Stimulated activated CD4-positive, alpha-beta T cell treated with anti-CD3 and anti-CD28 coated beads, Interleukin-15, amount 100 ng/mL, for 48 hours (primary cell): Measurements from ENCODE around the gene NLRP3.
"Not testable (repeated sequence)": the region's sequence is repeated elsewhere in the genome, so short reads cannot be mapped to it uniquely, and the experiment has no call there.

ENCODE experiments used
- DNase-seq, 2 donors: peaks; one replicate each; pipeline ENCODE4 v3.0.0-alpha.2; 2020; ENCODE audit warnings: low read depth in 2 of 2

NLRP3 gene

DNA sequence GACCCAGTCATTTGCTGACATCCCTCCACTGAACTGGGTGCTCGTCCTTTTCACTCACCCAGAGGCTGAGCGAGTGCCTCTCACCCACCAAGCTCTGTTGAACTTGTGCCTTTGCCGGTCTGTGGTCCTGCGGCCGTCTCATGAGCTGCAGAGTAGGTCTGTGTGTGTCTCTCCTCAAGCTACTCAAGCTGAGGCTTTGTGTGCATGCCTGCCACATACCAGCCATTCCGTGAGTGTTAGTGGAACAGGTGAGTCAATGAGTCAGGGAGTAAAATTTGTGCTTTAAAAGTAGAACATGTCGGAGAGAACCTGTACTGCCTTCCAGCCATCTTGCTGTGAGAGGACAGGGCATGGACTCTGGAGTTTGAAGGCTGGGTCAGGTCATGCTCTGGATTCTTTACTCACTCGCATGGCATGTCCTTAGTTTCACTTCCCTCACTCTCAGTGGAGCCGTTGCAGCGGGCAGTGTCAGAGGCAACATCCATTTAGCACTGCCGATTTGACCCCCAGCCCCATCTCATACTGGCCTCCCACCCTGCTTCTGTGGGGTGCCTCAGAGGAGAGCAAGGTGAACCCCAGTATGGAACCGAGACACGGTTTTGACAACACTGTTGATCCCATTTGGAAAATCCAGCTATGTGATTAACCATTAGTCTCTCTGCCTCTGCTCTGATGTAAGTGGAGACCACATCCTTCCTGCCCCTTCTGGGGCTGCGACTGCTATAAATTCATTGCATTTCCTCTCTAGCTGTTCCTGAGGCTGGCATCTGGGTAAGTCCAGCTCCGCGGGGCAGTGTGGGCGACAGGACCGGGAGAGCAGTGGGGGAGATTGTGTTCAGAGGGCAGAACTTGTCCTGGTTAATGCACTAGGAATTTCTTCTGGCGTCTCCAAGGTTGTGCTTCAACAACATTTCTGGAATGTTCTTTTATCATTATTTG, at the start of gene NLRP3:
NLRP3 (plus strand) TSS at position 751 of the 939 bp plus-strand sequence. CDS start 2,628 bp downstream, outside the sequence.
- peak in 1 of 2 donors; percentile 7 for DNase-seq

DNA sequence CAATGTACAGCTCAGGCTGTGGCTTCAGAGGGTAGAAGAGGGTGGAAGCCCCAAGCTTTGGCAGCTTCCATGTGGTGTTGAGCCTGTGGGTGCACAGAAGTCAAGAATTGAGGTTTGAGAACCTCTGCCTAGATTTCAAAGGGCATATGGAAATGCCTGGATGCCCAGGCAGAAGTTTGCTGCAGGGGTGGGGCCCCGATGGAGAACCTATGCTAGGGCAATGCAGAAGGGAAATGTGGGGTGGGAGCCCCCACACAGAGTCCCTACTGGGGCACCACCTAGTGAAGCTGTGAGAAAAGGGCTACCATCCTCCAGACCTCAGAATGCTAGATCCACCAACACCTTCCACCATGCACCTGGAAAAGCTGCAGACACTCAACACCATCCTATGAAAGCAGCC, 49.6 kb upstream of the NLRP3 start:
- DNase-seq: not testable (repeated sequence)

DNA sequence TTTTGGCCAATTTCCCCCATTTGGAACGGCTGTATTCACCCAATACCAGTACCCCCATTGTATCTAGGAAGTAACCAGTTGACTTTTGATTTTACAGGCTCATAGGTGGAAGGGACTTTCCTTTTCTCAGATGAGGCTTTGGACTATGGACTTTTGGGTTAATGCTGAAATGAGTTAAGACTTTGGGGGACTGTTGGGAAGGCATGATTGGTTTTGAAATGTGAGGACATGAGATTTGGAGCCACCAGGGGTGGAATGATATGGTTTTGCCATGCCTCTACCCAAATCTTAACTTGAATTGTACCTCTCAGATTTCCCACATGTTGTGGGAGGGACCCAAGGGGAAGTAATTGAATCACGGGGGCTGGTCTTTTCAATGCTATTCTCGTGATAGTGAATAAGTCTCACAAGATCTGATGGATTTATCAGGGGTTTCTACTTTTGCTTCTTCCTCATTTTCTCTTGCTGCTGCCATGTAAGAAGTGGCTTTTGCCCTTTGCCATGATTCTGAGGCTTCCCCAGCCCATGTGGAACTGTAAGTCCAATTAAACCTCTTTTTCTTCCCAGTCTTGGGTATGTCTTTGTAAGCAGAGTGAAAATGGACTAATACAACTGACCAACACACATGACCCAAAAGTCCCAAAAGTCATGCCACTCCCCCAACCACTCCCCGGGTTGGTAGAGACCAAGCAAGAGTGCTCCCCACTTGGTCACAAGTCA, 48.9 kb upstream of the NLRP3 start:
- no peak for DNase-seq

DNA sequence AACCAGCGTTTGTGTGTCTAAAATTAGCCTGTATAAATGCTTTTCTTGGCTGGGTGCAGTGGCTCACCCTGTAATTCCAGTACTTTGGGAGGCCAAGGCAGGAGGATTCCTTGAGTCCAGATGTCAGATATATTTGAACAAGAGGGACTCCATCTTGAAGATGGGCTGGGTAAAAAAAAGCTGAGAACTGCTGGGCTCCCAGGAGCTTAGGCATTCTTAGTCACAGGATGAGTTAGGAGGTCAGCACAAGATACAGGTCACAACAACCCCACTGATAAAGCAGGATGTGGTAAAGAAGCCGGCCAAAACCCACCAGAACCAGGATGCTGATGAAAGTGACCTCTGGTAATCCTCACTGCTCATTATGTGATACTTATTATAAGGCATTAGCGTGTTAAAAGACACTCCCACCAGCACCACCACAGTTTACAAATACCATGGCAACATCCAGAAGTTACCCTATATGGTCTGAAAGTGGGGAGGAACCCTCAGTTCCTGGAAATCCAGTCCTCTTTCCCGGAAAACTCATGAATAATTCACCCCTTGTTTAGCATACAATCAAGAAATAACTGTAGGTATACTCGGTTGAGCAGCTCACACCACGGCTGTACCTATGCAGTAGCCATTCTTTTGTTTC, 48.1 kb upstream of the NLRP3 start:
- no peak for DNase-seq

DNA sequence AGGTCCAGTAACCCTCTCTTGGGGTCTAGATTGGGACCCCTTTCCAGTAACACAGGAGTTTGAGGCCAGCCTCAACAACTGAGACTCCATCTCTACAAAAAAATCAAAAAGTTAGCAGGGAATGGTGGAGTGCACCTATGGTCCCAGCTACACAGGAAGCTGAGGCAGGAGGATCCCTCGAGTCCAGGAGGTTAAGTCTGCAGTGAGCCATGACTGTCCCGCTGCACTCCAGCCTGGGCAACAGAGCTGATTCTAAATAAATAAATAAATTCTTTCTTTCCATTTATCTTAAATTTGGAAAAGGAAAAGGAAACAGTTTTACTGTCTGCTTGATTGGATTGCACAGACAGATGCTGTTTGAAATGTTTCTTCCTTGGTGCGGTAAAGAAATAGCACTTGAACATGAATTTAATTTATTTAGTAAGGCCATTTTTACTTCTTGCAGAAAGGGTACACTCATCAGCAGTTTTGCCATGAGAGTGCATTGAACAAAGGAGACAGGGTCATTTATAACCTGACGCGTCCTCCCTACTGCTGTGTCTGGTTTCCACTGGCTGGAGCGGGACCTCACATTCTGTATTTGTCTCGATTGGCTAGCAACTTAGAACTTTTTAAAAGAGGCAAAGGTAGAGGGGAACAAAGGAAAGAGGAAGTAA, 47.4 kb upstream of the NLRP3 start:
- DNase-seq: no peak

DNA sequence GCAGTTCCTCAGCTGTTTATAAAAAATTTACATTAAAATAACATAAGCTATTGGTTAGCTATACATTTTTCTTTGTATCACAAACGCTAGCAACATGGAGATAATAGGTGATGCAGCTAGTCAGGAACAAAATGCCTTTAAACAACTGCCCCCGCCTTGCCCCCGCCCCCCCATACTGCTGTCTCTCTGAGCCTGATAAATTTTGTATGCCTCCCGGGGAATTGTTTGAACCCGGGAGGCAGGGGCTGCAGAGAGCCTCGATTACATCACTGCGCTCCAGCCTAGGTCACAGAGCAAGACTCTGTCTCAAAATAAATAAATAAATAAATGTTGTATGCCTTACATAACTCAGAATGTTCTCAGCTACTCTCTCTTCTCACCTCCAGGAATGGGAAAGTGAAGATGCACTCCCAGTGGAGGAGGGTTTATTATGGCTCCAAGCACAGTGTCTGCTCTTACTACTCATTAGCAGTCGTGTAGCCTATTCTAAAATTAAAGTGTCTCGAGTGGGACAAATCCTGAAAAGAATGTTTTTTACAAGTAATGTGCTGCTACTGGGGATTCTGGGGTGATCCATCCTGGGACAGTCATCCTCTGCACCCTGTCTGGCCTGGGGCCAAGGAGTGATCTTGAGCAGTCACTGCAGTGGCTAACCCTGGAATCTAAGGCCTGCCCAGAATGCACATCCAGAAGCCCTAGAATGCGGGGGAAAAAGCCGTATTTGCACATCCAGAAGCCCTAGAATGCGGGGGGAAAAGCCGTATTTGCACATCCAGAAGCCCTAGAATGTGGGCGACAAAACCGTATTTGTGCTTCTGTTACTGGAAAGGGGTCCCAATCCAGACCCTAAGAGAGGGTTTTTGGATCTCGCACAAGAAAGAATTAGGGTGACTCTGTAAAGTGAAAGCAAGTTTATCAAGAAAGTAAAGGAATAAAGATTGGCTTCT, 44.9 kb upstream of the NLRP3 start:
- no peak for DNase-seq

DNA sequence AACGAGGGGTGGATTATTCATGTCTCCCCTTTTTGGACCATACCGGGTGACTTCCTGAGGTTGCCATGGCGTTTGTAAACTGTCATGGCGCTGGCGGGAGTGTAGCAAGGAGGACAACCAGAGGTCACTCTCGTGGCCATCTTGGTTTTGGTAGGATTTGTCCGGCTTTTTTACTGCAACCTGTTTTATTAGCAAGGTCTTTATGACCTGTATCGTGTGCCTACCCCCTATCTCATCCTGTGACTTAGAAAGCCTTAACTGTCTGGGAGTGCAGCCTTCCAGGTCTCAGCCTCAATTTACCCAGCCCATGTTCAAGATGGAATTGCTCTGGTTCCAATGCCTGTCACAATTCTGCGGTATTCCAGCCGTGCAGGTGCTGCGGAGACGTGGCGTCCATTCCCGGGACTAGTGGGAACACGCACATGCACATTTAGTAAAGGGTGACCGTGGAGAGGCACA, 44.1 kb upstream of the NLRP3 start:
- no peak for DNase-seq

DNA sequence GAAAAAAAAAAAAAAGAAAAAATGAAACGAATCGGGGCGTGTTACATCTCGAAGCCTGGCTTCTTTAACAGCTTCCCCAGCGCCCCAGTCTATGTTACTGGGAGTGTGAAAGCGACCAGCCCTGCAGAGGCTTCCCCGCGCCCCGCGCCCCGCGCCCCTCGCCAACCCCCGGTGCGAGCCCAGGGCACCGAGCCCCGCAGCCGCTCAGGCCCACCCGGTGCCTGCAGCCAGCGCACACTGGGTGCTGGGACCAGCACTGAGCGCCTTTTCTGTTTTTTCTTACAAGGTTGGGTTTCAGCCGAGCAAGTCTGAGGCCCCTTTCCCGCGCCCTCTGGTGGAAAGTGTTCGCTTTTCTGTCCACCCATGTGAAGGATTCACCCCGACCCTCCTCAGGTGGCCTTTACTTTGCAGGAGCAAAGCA, 42.2 kb upstream of the NLRP3 start:
- DNase-seq: peak; percentile 30 to 50

DNA sequence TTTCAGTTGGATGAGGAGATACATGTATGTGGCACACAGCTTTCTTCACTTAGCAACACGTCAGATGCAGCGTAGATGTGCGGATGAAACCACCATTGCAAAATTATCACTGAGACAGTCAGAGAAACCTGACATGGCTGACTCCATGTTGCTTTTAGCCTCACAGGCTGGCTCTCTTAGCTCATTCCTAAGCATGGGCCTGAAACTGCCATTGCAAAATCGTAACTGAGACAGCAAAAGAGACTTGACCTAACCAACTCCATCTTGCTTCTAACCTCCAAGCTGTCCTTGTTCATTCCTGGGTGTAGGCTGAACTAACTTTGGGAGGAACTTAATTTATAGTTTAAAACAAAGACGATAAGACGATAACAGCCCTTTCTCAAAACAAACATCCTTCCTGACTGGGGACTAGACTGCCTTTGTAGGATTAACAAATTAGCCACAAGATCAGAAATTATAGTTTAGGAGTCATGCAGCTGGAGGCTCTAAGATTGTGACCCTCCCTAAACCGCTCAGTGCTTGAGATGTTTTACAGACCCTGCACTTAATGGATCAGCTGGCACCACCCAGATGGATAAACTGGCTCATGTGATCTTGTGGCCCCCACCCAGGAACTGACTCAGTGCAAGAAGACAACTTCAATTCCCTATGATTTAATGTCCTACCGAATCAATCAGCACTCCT, 41.2 kb upstream of the NLRP3 start:
- not testable (repeated sequence) for DNase-seq

DNA sequence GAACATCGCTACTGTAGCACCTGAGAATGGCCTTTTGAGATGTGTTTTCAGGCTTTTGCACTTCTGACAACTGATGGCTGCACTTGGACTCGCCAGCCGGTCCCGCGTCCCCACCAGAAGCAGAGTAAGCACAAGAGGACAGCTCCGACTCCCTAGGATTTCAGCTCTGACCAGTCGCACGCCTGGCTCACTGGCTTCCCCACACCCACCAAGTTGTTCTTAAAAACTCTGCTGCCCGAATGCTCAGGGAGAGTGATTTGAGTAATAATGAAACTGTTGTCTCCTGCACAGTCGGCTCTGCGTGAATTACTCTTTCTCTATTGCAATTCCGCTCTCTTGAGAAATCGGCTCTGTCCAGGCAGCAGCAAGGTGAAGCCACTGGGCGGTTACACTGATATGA, 40.2 kb upstream of the NLRP3 start:
- DNase-seq: no peak

DNA sequence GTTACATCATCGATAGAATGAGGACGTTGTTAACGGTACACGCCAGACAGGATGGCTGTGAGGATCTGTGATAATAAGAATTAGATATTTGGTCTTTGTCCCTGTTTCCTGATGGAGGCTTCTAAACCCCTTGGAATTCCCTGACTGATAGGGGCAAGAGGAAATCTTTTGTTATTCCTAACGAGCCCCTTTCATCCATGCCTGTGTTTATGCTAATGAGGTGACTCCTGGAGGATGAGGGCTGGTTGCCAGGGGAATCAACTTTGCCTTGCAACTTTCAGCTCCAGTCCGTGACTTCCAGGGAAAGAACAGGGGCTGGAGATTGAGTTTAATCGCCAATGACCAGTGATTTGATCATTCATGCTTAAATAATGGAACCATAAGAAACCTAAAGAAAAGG, 39.3 kb upstream of the NLRP3 start:
- DNase-seq: no peak

DNA sequence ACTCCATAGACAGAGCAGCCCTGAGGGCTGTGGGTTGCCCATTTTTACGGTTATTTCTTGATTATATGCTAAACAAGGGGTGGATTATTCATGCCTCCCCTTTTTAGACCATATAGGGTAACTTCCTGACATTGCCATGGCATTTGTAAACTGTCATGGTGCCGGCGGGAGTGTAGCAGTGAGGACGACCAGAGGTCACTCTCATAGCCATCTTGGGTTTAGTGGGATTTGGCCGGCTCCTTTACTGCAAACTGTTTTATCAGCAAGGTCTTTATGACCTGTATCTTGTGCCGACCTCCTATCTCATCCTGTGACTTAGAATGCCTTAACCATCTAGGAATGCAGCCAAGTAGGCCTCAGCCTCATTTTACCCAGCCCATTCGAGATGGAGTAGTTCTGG, 38.3 kb upstream of the NLRP3 start:
- not testable (repeated sequence) for DNase-seq

DNA sequence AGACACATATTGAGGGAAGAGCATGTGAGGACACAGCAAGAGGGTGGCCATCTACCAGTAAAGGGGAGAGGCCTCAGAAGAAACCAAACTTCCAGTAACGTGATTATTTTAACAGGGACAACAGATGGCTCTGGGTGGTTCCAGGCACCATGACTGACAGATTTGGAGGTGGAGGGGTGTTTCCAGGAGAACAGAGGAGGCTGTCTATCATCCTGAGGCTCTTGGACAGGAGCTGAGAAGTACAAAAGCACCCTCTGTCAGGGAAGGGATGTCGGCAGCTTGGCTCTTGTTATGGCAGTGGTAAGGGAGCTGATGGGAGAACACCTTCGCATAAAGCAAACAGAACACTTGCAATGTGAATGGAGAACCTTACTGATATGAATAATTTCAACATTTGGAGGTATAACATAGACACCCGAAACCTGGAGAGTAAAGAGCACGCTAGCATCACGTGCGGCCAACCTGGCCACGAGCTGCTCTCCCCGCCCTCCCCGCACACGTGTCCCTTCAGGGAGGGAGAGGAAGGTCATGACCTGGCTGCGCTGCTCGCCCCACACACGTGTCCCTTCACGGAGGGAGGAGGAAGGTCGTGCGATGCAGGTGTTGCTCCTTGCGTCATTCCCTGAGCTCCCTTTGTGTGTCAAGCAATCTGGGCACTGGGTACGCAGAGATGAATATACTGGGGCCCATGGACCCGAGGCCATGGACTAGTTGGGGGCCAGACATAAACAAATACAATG, 37.5 kb upstream of the NLRP3 start:
- DNase-seq: no peak

DNA sequence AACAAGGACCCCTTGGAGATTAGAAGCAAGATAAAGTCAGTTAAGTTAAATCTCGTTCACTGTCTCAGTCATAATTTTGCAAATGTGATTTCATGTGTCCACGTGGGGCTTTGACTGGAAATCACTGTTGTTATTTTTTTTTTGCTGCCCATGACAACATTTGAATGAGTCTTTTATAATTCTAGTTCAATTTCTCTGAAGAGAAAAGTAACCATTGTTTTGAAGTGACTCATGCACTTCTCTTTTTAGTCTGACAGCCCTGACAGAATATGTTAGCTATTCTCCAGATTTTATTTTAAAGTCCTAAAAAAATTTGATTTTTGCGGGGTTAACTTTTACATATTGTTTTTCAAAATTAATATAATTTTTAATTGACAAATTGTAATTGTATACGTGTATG, 30.7 kb upstream of the NLRP3 start:
- no peak for DNase-seq

DNA sequence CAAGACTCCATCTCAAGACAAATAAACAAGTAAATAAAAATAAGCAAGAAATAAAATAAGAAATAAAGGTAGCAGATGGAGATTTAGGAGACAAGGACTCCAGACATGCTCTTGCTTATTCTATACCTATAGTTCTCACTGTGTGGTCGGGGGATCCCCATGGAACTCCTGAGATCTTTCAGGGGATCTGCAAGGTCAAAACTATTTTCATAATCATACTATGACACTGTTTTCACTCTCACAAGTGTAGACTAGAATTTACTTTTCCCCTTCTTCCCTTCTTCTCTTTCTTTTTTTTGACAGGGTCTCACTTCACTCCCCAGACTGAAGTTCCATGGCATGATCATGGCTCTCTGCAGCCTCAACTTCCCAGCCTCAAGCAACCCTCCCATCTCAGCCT, 29.8 kb upstream of the NLRP3 start:
- no peak for DNase-seq

DNA sequence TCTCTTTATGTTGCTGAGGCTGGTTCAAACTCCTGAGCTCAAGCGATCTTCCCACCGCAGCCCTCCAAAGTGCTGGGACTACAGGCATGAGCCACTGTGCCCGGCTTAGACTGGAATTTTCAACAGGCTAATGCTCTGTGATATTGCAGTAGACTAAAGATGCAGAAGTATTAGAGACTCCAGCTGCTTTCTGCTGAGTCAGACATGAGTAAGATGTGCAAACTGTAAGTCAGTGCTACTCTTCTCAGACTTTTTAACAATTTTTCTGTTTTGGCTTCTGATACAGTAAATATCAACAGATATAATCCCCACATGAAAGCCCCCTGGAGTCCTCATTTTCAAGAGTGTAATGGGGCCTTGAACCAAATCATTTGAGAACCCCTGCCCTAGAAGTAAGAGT, 29.3 kb upstream of the NLRP3 start:
- DNase-seq: no peak

DNA sequence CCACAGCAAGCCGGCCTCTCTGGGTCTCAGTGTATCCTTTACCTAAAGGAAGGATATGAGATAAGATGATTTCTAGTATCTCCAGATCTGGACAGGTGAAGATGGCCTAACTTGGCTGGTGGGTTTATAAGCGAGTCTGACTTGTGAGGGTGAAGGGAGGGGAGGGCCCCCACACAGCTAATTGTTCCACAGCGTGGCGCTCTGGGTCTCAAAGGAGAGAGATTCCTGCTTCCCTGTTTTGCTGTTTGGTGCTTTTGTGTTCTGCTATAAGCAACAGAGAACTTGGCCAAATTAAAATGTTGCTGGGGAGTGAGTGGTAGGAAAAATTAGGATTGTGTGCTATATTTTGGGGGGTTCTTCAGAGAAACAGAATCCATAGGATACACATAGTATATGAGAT, 28.9 kb upstream of the NLRP3 start:
- no peak for DNase-seq

DNA sequence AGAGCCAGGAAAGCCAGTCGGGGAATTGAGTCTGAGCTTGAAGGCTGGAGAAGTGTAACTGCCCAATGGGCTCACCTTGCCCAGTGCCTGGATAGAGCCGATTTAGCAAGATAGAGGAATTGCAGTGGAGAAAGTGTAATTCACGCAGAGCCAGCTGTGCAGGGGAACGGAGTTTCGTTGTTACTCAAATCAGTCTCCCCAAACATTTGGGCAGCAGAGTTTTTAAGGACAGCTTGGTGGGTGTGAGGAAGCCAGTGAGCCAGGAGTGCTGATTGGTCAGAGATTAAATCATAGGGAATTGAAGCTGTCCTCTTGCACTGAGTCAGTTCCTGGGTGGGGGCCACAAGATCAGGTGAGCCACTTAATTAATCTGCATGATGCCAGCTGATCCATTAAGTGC, 28.4 kb upstream of the NLRP3 start:
- no peak for DNase-seq

DNA sequence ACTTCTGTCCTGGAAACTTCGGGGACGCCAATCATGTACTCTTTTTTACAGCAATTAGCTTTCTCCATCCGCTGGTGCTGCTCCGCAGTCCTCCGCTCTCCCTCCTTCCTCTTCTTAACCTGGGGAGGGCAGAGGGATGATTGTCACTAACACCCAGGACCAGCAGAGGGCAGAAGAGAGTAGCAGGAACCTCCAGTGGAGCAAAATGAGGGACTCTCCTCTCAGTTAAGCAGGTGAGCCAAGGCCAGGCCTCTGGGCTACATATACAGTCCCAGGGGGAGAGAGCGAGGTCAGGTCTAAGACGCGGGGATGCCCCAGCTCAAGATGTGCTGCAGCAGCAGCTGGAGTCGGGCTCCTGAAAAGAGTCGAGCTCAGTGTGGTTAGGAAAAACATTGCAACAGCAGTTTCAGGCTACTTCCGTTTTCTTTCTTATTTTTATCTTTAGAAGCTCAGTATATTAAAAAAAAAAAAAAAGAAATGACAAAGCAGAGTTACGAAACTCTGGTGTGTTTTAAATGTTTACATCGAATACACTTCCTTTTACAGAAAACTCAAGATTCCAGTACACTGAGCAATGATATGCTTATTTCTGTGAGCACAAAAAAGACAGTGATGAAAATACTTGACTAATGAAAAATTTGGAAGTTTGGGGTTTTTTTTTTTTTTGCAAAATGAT, 25.7 kb upstream of the NLRP3 start:
- peak; percentile 78 to 80 for DNase-seq
